ENCODE results near the gene TMEM214. TPM values are rescaled to one million over a fixed set of nuclear protein-coding genes. Genes with fewer than 3 reads are reported as not detected.

Gene TMEM214
- total RNA-seq, 1 experiment from 2014 or later = 55.3 TPM

DNA sequence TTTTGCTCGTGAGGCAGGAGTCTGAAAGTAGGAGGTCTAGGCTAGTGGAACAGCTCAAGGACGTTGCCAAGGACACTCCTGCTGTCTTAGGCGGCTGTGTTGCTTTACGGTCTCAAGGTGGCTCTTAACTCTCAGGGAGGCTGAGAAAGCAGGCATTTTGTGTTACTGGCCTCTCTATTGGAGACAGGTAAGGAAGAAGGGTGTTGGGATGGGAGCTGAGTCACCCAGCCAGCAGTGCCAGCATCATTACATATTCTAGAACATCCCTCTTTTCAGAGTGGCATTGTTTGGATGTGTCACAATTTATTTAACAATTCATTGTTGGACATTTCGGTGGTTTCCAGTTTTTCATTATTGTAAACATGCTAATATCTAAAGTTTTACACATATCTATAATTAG, 30.8 kb upstream of the TMEM214 start:
- Mint-ChIP-seq H3K27me3 (ENCODE audit: low read depth) (peaks cover 8% of the 10 kb centered on the region), H3K27ac (peak overlapping the region in 2 of 3 experiments; percentile 27 to 93; a peak in 1 of 7 replicates), H3K36me3 (ENCODE audit: insufficient read depth in 1 of 3, low read depth in 3 of 3) (no peaks in the 10 kb centered on the region; a peak in 1 of 7 replicates), H3K4me1 (peaks cover 4 to 8% of the 10 kb centered on the region in 2 experiments; a peak in 3 of 4 replicates), H3K4me3 (no peak overlapping the region), H3K9me3 (no peaks in the 10 kb centered on the region; a peak in 1 of 5 replicates)
- H2BK15ac ChIP-seq (ENCODE audit: low read depth, low read length) = no peak overlapping the region
- H4K8ac ChIP-seq (replicated peaks; ENCODE audit: insufficient read length, low read depth, low read length) = no peak overlapping the region
- no peak overlapping the region for H3T11ph ChIP-seq (ENCODE audit: low read length)
- no CpG with 5 or more reads among the region's 5 CpGs for WGBS (ENCODE audit: extremely low coverage, insufficient read length, low lambda C conversion rate)
- TF ChIP-seq, protein P1, sequence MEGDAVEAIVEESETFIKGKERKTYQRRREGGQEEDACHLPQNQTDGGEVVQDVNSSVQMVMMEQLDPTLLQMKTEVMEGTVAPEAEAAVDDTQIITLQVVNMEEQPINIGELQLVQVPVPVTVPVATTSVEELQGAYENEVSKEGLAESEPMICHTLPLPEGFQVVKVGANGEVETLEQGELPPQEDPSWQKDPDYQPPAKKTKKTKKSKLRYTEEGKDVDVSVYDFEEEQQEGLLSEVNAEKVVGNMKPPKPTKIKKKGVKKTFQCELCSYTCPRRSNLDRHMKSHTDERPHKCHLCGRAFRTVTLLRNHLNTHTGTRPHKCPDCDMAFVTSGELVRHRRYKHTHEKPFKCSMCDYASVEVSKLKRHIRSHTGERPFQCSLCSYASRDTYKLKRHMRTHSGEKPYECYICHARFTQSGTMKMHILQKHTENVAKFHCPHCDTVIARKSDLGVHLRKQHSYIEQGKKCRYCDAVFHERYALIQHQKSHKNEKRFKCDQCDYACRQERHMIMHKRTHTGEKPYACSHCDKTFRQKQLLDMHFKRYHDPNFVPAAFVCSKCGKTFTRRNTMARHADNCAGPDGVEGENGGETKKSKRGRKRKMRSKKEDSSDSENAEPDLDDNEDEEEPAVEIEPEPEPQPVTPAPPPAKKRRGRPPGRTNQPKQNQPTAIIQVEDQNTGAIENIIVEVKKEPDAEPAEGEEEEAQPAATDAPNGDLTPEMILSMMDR (conservative IDR thresholded peaks at IDR 0.05) = no peak
- H2BK12ac ChIP-seq (ENCODE audit: insufficient read length, low read depth, low read length) = no peak overlapping the region
- no peaks in the 10 kb centered on the region for H3K4me1 ChIP-seq (ENCODE audit: insufficient read depth, low read length)
- H3K4ac ChIP-seq (ENCODE audit: low read depth, low read length) = no peak overlapping the region
- H3K79me1 ChIP-seq (ENCODE audit: insufficient read depth, low read depth, low read length, poor library complexity, severe bottlenecking) = no peaks in the 10 kb centered on the region
- H3K23ac ChIP-seq (ENCODE audit: insufficient read length, low read depth, low read length) = no peak overlapping the region
- H2AK5ac ChIP-seq (ENCODE audit: insufficient read length, low read length) = no peak overlapping the region
- no peak overlapping the region for H3K18ac ChIP-seq (ENCODE audit: insufficient read length, low read depth, low read length)
- H2AFZ ChIP-seq (ENCODE audit: low read length) = no peak overlapping the region
- H2BK20ac ChIP-seq (ENCODE audit: low read depth, low read length, poor library complexity, severe bottlenecking) = no peak overlapping the region
- no peak overlapping the region for H4K91ac ChIP-seq (ENCODE audit: insufficient read length, low read depth, low read length)
- no peaks in the 10 kb centered on the region for H3K9me3 ChIP-seq (ENCODE audit: control insufficient read depth, low read depth, low read length)
- H3K14ac ChIP-seq (ENCODE audit: insufficient read depth, low read length) = no peak overlapping the region
- H3K27me3 ChIP-seq (ENCODE audit: insufficient read depth, low read length) = no peaks in the 10 kb centered on the region
- H3K79me2 ChIP-seq (ENCODE audit: insufficient read depth, low read length) = no peaks in the 10 kb centered on the region
- no peak overlapping the region for H3K56ac ChIP-seq (ENCODE audit: insufficient read length, low read depth, low read length)
- DNase-seq = no peak
- peaks cover 2% of the 10 kb centered on the region for H4K20me1 ChIP-seq (ENCODE audit: control insufficient read depth, insufficient read depth, insufficient read length)
- no peak overlapping the region for H3K4me2 ChIP-seq (ENCODE audit: insufficient read depth, insufficient read length, low read length)
- H3K23me2 ChIP-seq (ENCODE audit: insufficient read length, low read depth, low read length, poor library complexity, severe bottlenecking) = no peaks in the 10 kb centered on the region
- no peak overlapping the region for H4K5ac ChIP-seq (ENCODE audit: insufficient read length, low read depth, low read length)
- no peak overlapping the region for H3K9ac ChIP-seq (ENCODE audit: extremely low read depth, insufficient read length, low read length)
- no peak overlapping the region for H2BK120ac ChIP-seq (ENCODE audit: low read depth, low read length, poor library complexity, severe bottlenecking)
- H2BK5ac ChIP-seq (ENCODE audit: insufficient read length, low read length) = no peak overlapping the region
- no peak overlapping the region for H3K27ac ChIP-seq (ENCODE audit: insufficient read length, low read depth, low read length)
